GM18508 (cell line): ENCODE measurements around the gene IGF2.

Experiments
- ATAC-seq: cut with Tn5 transposase; IDR thresholded peaks from one replicate; pipeline ENCODE4 v1.9.1; 2021; ENCODE audit warnings: moderate number of reproducible peaks; ENCODE audit not compliant: insufficient read depth, unreplicated experiment

The IGF2 gene

GRCh38 chr11:2107941-2108630, 31.1 kb downstream of the IGF2 start:
- ATAC-seq, result no peak

- ATAC-seq, result no peak
Observed at GRCh38 chr11:2107521-2107920, 31.7 kb downstream of the IGF2 start.

GRCh38 chr11:2106583-2107209, 32.5 kb downstream of the IGF2 start:
- ATAC-seq, result no peak

- ATAC-seq, result no peak
Observed at GRCh38 chr11:2105511-2105910, 33.7 kb downstream of the IGF2 start.

GRCh38 chr11:2104524-2105440, 34.4 kb downstream of the IGF2 start:
- no peak for ATAC-seq

GRCh38 chr11:2103668-2104523, 35.3 kb downstream of the IGF2 start:
- no peak for ATAC-seq

DNA sequence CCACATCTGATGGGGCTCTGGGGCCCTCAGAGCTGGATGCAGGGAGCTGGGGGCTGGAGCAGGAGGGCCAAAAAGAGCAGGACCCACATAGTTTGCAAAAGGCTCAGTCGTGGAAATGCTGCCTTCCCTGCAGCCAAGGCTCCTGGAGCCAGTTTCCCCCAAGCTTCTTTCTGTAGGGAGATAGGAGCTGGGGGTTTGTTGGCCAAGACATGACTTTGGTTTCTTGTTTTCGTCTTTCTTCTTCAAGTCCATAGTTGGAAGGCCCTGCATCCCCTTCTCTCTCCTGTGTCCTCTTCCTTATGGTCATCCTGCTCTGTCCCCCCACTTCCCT, 36.3 kb downstream of the IGF2 start:
- ATAC-seq, result no peak

DNA sequence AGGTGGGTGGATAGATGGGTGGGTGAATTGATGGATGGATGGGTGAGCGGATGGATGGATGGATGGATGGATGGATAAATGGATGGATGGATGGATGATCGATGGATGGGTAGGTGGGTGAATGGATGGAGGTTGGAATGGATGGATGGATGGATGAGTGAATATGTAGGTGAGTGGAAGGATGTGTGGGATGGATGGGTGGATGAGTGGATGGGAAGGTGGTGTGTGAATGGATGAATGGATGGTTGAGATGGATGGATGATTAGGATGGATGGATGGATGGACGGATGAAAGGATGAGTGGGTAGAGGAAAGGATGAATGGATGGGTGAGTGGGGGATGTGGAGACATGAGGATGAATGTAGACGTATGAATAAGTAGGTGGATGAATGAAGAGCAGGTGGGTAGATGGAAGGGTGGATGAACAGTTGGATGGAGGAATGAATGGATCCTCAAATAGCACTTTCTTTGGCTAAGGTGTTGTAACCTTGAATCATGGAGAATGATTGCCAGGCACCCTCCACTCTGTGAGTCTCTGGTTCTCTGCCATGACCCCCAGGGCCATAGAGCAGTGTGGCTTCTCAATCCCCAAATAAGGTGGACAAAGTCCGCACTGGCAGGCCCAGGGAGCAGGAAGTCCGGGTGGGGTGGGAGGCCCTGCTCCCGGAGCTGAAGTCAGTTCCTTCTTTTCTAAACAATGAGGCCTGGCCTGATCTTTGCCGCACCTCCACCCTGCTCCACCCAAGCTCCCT, 36.9 kb downstream of the IGF2 start:
- no peak for ATAC-seq

DNA sequence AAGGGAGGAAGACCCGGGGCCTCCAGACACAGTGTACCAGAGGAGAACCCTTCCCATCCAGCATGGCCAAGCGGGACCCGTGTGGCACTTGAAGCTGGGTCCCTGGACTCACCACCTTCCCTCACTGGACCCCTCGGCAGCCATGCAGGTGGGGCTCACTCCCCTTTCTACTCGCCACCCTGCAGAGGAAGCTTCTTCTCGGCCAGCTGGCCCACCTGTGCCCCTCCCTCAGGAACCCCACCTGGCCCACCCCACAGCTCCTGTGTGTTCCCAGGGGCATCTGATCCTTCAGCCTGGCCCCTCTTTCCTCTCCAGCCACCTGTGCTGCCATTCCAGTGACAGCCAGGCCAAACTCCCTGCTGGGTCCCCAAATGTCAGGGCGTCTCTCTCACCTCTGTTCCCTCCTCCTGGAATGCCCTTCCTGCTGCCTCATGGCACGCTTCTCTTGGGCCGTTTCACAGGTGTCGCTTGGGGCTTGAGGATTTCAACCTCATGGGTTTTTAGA, 38.0 kb downstream of the IGF2 start:
- ATAC-seq, result no peak

- no peak for ATAC-seq
Observed at GRCh38 chr11:2100361-2101170, 38.6 kb downstream of the IGF2 start.

DNA sequence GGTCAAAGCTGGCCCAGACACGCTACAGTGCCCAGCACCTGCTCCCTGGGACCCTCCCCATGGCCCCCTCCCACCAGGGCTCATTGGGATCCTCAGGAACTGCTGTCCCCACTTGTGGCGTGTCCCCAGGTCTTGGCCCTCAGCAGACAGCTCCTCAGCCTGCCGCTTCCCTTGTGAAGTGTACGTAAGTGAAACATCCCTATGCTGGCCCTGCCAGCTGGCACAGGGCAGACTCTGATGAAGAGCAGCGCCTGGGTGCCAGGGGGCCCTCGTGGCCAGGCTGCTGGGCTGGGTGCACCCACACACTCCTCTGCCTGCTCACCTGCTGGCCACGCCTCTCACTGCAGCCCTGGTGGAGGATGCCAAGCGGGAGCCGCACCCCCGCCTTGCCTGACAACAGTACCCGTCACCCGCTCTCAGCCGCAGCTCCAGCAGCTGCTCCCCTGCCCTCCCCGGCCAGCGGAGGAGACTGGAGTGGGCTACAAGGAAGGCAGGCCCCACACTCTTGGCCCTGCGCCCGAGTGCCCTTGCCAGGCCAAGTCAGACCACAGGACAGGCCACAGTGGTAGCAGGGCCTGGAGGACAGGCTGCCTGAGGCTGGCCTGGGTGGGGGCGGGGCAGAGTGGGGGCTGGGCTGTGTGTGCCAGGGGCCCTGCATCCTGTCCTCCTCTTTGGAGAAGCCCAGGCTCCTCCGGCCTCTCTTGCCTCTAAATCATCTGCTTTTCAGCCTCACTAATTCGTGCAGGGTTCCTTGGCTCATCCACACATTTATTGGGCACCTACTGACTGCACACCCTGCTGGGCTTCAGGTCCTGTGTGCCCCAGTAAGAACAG, 39.5 kb downstream of the IGF2 start:
- no peak for ATAC-seq

GRCh38 chr11:2098691-2099515, 40.3 kb downstream of the IGF2 start:
- no peak for ATAC-seq

DNA sequence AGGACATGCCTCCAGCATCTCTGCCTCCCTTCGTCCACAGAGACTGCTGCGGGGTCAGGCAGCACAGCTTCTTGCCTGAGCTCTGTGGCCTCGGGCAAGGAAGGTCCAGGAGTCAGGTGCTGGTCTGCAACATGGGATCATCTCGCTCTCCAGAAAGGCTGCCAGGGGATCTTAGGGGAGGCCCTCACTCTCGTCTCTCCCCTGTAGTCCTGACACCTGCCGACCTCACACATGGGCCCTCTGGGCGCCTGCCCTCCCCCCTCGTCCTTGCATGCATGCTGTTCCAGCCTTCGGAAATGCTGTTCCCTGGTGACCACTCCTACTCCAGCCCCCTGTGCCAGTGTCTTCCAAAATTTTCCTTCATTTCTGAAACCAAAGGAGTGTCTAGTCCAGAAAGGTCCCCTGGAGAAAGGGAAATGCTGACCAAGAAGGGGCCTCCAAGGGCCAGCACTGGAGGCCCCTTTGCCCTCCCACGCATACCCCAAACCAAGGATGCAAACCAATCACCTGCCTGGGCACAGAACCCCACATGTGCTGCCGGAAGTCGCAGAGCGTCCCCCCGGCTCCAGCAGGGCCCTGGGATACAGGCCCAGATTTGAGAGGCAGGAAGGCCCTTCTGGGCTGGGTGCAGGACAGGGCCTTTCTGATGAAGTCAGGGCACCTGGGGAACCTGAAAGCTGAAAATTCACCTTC, 41.0 kb downstream of the IGF2 start:
- ATAC-seq, result no peak

DNA sequence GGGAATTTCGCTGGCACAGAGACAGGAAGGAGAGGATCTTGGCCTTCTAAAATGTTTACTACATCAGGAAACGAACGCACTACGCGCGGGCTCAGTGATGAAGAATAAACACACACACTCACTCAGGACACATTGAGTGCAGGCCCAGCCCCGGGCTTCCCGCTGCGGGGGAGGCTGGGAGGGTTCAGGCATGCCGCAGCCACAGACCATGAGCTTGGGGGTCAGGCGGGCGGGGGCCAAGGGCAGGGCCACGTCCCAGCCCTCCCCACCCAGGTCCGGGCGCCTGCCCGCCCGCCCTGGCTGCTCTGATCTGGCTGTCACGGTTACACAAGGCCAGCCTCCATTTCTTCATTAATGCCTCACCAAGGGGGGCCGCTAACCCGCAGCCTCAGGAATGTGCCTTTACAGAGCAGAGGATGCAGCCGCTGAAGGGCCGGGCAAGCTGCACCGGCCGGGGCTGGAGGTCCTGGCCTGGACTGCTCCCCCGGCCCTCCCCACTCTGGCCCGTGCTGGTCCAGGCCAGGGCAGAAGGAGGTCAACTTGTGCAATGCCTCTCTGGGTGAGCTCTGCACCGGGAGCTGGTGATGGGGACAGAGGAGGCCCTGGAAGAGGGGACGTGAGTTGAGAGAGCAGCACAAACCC, 41.7 kb downstream of the IGF2 start:
- no peak for ATAC-seq

DNA sequence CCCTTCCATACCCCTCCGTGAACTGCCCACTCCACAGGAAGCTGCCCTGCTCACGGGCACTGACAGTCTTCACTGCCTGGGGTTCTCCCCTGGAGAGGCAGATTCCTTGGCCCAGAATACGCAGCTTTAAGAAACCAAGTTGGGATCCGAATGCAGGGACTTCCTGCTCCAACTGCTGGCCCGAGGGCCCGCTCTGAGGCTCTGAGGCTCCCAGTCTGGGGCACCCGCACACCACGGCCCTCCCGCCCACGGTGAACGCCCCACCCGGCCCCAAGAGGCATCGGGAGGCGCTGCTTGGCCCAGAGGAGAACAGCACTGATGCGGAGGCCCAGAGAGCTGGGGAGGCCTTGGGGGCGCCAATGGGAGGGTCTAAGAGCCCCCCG, 42.3 kb downstream of the IGF2 start:
- ATAC-seq, result no peak
